Smooth muscle cell (in vitro differentiated cells): ENCODE data around the gene MRPS18A. TPM values are rescaled to one million over a fixed set of nuclear protein-coding genes. Genes with fewer than 3 reads are reported as not detected.

Source experiments
- DNase-seq: peaks from one replicate; lab custom pipeline; 2025; ENCODE audit not compliant: unreplicated experiment; lab: John Stamatoyannopoulos, UW
- H2AFZ ChIP-seq: fragments of 200-600 bp; sonication (generic); 2 replicates; pipeline ENCODE4 v1.6.0; 2016; ENCODE audit warnings: antibody characterized with exemption, low read depth, mild to moderate bottlenecking
- H3F3A ChIP-seq: fragments of 200-600 bp; sonication (generic); 2 replicates; pipeline ENCODE4 v1.6.0; 2017; ENCODE audit warnings: antibody characterized with exemption, low read depth
- H3K27ac ChIP-seq: fragments of 200-600 bp; sonication (generic); 2 replicates; pipeline ENCODE4 v1.5.1; 2016; ENCODE audit warnings: low read depth, mild to moderate bottlenecking
- H3K27me3 ChIP-seq: fragments of 200-600 bp; sonication (generic); 2 replicates; pipeline ENCODE4 v1.6.1; 2016; ENCODE audit warnings: low read depth, mild to moderate bottlenecking
- H3K36me3 ChIP-seq: fragments of 200-600 bp; sonication (generic); 2 replicates; pipeline ENCODE4 v1.5.1; 2016; ENCODE audit warnings: low read depth
- H3K4me1 ChIP-seq: fragments of 200-600 bp; sonication (generic); 2 replicates; pipeline ENCODE4 v1.5.1; 2016; ENCODE audit warnings: low read depth
- H3K4me2 ChIP-seq: fragments of 200-600 bp; sonication (generic); 2 replicates; pipeline ENCODE4 v1.6.0; 2016; ENCODE audit warnings: mild to moderate bottlenecking
- H3K4me3 ChIP-seq: fragments of 200-600 bp; sonication (generic); 2 replicates; pipeline ENCODE4 v1.5.1; 2016; ENCODE audit warnings: mild to moderate bottlenecking
- H3K79me2 ChIP-seq: fragments of 200-600 bp; sonication (generic); 2 replicates; pipeline ENCODE4 v1.6.0; 2016; ENCODE audit warnings: low read depth, mild to moderate bottlenecking
- H3K9ac ChIP-seq: fragments of 200-600 bp; sonication (generic); 2 replicates; pipeline ENCODE4 v1.6.0; 2016; ENCODE audit warnings: low read depth
- H3K9me3 ChIP-seq: fragments of 200-600 bp; sonication (generic); replicated peaks from 2 replicates; pipeline ENCODE4 v1.5.1; 2016; ENCODE audit warnings: low read depth
- H4K20me1 ChIP-seq: fragments of 200-600 bp; sonication (generic); 2 replicates; pipeline ENCODE4 v1.6.0; 2016; ENCODE audit warnings: low read depth
- WGBS: methylation state at CpG from one replicate; pipeline ENCODE4 v1.1.7; 2016; ENCODE audit warnings: low lambda C conversion rate; 5-methylcytosine and 5-hydroxymethylcytosine counted together
- polyA plus RNA-seq: library from polyadenylated mRNA; unstranded; fragments of >200 nt; fragmentation: Nextera tagmentation; extraction: Ambion mirVana; gene quantifications from 2 replicates; pipeline ENCODE4 v1.2.1, GENCODE V29; 2016
- total RNA-seq: library from RNA; depleted of rRNA; stranded (reverse); fragments of >200 nt; gene quantifications from 2 replicates; pipeline ENCODE4 v1.2.3, GENCODE V29; 2014
- TF ChIP-seq, protein P1 (sequence below): fragments of 200-600 bp; sonication (generic); IDR thresholded peaks from 2 replicates; pipeline ENCODE4 v1.5.1; 2017; ENCODE audit warnings: borderline replicate concordance, mild to moderate bottlenecking, antibody characterized with exemption; ENCODE audit not compliant: insufficient read depth, poor library complexity, severe bottlenecking

Gene MRPS18A
- total and polyA plus RNA-seq, 2 experiments from 2014 or later, result 40.4 to 59.9 TPM

DNA sequence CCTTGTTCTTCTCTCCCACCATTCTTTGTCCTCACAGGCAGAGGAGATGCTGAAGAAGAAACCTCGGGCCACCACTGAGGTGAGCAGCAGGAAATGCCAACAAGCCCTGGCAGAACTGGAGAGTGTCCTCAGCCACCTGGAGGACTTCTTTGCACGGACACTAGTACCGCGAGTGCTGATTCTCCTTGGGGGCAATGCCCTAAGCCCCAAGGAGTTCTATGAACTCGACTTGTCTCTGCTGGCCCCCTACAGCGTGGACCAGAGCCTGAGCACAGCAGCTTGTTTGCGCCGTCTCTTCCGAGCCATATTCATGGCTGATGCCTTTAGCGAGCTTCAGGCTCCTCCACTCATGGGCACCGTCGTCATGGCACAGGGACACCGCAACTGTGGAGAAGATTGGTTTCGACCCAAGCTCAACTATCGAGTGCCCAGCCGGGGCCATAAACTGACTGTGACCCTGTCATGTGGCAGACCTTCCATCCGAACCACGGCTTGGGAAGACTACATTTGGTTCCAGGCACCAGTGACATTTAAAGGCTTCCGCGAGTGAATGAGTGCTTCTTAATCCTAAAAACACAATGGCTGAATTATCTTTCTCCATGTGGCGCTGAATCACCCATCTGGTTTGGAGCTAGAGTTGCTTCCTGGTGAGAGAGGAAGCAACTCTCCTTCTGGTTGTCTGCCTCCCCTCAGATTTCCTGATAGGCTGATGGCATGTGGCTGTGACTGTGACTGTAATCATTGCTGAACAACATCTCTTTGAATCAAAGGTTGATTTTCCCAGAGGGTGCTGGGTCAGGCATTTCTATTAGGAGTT lies 47.4 kb downstream of the MRPS18A start:
- TF ChIP-seq, protein P1, sequence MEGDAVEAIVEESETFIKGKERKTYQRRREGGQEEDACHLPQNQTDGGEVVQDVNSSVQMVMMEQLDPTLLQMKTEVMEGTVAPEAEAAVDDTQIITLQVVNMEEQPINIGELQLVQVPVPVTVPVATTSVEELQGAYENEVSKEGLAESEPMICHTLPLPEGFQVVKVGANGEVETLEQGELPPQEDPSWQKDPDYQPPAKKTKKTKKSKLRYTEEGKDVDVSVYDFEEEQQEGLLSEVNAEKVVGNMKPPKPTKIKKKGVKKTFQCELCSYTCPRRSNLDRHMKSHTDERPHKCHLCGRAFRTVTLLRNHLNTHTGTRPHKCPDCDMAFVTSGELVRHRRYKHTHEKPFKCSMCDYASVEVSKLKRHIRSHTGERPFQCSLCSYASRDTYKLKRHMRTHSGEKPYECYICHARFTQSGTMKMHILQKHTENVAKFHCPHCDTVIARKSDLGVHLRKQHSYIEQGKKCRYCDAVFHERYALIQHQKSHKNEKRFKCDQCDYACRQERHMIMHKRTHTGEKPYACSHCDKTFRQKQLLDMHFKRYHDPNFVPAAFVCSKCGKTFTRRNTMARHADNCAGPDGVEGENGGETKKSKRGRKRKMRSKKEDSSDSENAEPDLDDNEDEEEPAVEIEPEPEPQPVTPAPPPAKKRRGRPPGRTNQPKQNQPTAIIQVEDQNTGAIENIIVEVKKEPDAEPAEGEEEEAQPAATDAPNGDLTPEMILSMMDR, result no peak
- H3K27me3 ChIP-seq, result no peaks in the 10 kb centered on the region
- no peak overlapping the region for H3K27ac ChIP-seq
- WGBS, result 86% methylated on average over 21 of the region's 21 CpGs
- DNase-seq, result no peak
- H3K9ac ChIP-seq, result no peak overlapping the region
- no peaks in the 10 kb centered on the region for H3K9me3 ChIP-seq
- H3F3A ChIP-seq, result peaks cover 19% of the 10 kb centered on the region
- peaks cover 21% of the 10 kb centered on the region for H3K4me1 ChIP-seq
- peaks cover 36% of the 10 kb centered on the region for H4K20me1 ChIP-seq
- H3K79me2 ChIP-seq, result peaks cover 48% of the 10 kb centered on the region
- H3K36me3 ChIP-seq, result no peaks in the 10 kb centered on the region
- H3K4me3 ChIP-seq, result no peak overlapping the region
- H2AFZ ChIP-seq, result no peak overlapping the region
- no peak overlapping the region for H3K4me2 ChIP-seq

DNA sequence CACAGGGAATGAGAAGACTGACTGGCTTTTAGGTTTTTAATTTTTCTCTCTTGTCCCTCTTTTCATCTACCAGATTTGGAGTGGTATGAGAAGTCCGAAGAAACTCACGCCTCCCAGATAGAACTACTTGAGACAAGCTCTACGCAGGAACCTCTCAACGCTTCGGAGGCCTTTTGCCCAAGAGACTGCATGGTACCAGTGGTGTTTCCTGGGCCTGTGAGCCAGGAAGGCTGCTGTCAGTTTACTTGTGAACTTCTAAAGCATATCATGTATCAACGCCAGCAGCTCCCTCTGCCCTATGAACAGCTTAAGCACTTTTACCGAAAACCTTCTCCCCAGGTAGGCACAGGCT lies 51.3 kb downstream of the MRPS18A start:
- Histone ChIP-seq H3K36me3 (no peaks in the 10 kb centered on the region), H3K4me3 (peak overlapping the region; percentile 84), H4K20me1 (peaks cover 28% of the 10 kb centered on the region), H3K79me2 (peaks cover 42% of the 10 kb centered on the region), H3K27ac (peak overlapping the region; percentile 20), H3K9me3 (no peaks in the 10 kb centered on the region), H3K4me1 (peaks cover 21% of the 10 kb centered on the region), H3K4me2 (peak overlapping the region; percentile 87), H3K27me3 (no peaks in the 10 kb centered on the region), H3F3A (peaks cover 4% of the 10 kb centered on the region), H2AFZ (peak overlapping the region; percentile 77), H3K9ac (peak overlapping the region; percentile 82)
- 45% methylated on average over 7 of the region's 7 CpGs for WGBS
- DNase-seq, result no peak
- TF ChIP-seq, protein P1, result no peak

DNA sequence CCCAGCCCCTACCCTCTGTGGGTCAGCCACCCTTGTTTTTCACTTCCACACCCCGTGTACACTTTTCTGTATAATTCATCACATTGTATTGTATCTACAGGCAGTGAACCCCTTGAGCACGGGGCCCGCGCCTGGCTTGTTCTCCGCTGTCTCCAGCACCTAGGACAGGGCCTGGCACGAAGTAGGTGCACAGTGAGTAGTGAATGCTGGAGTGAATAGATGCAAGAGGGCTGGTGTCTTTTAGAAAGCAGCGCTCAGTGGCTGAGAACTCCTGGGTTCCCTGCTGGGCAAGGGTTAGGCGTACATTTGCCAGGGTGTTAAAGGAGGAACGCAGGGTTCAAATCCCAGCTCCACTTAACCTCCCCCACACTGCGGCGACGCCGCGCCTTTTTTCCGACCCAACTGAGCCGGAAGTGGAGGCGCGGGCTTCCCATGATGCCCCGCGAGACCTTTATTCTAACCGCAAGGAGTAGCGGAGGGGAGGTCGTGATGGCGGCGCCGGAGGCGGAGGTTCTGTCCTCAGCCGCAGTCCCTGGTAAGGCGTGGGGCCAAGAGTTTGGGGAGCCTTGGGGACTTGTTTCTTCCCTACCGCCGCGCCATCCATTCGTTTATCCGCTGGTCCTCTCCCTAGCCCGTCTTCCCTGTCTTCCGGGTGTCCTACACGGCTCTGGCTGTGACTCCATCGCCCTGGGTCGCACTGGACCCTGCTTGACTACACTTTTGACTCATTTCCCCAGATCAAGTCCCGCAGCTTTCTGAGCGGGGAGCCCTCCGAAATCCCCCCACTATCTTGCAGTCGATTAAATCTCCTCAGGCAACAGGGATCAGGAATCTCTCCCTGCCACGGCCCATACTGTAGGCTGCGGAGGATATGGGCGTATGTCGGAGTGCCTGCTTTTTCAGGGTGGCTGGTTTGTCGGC lies 51.9 kb downstream of the MRPS18A start, which contains the start of gene MAD2L1BP:
Gene MAD2L1BP, plus strand, starts transcription at position 454 of the 921 bp plus-strand sequence. Its CDS starts 36 bp downstream, at position 490.
- no peaks in the 10 kb centered on the region for H3K36me3 ChIP-seq
- TF ChIP-seq, protein P1, result no peak
- H2AFZ ChIP-seq, result peak within 1 kb of the TSS; percentile 77
- H3K27me3 ChIP-seq, result no peaks in the 10 kb centered on the region
- H3F3A ChIP-seq, result peaks cover 8% of the 10 kb centered on the region
- H3K27ac ChIP-seq, result peak within 1 kb of the TSS; percentile 20
- peak within 1 kb of the TSS; percentile 82 for H3K9ac ChIP-seq
- peaks cover 21% of the 10 kb centered on the region for H3K4me1 ChIP-seq
- H3K79me2 ChIP-seq, result peaks cover 40% of the 10 kb centered on the region
- peak within 1 kb of the TSS; percentile 84 for H3K4me3 ChIP-seq
- peak within 1 kb of the TSS; percentile 87 for H3K4me2 ChIP-seq
- H4K20me1 ChIP-seq, result peaks cover 24% of the 10 kb centered on the region
- DNase-seq, result peak; percentile 23
- 5% methylated on average over 48 of the region's 48 CpGs for WGBS
- H3K9me3 ChIP-seq, result no peaks in the 10 kb centered on the region
